CD4-positive, alpha-beta T cell (primary cell): Measurements from ENCODE around the gene HSPA4. TPM values are rescaled to one million over a fixed set of nuclear protein-coding genes. Genes with fewer than 3 reads are reported as not detected.

Experiments used
- ATAC-seq: fragments of 200-7000 bp; cut with Tn5 transposase; one replicate; pipeline ENCODE4 v1.10.0; 2022; ENCODE audit warnings: mild to moderate bottlenecking; ENCODE audit not compliant: poor library complexity
- CTCF ChIA-PET: fragments of 350-600 bp; sonication (Branson Sonifier 250); formaldehyde crosslinking; loops from one replicate; lab custom pipeline; 2021; ENCODE audit warnings: antibody characterized with exemption, inconsistent platforms; lab: Charles Lee
- POLR2A ChIA-PET: fragments of 350-600 bp; sonication (Branson Sonifier 250); formaldehyde crosslinking; loops from one replicate; lab custom pipeline; 2021; ENCODE audit warnings: antibody characterized with exemption, inconsistent platforms; lab: Charles Lee
- DNase-seq, 14 experiments: peaks; one replicate each; pipeline ENCODE4 v3.0.0-alpha.2; 2013 to 2020; ENCODE audit warnings: mixed read lengths in 2 of 14
- H3K27ac ChIP-seq, 2 donors: one replicate each; pipeline versions ENCODE4 v1.5.1 to v1.7.0; 2013; ENCODE audit warnings: low read length in 2 of 2, low read depth in 1 of 2, mild to moderate bottlenecking in 1 of 2
- H3K27me3 ChIP-seq, 2 experiments: 1 replicate in 1 of 2; 2 replicates in 1 of 2; pipeline versions ENCODE4 v1.6.1 to v1.7.0; 2013; ENCODE audit warnings: low read length in 2 of 2, control low read depth in 1 of 2, mild to moderate bottlenecking in 1 of 2, moderate library complexity in 1 of 2; ENCODE audit not compliant: insufficient read depth in 2 of 2, control insufficient read depth in 1 of 2
- H3K36me3 ChIP-seq: one replicate; pipeline ENCODE4 v1.6.1; 2013; ENCODE audit warnings: low read length, control low read depth; ENCODE audit not compliant: insufficient read depth
- H3K4me1 ChIP-seq: one replicate; pipeline ENCODE4 v1.6.1; 2013; ENCODE audit warnings: low read length, control low read depth; ENCODE audit not compliant: insufficient read depth
- H3K4me3 ChIP-seq: one replicate; pipeline ENCODE4 v1.5.1; 2013; ENCODE audit warnings: mild to moderate bottlenecking, low read length, moderate library complexity
- H3K9me3 ChIP-seq, 2 experiments: 1 replicate in 1 of 2; 2 replicates in 1 of 2; pipeline versions ENCODE4 v1.6.1 to v1.7.0; 2013; ENCODE audit warnings: low read length in 2 of 2, mild to moderate bottlenecking in 2 of 2, control low read depth in 1 of 2, moderate library complexity in 1 of 2; ENCODE audit not compliant: control insufficient read depth in 1 of 2, insufficient read depth in 1 of 2
- H3K27ac Mint-ChIP-seq: one replicate; pipeline ENCODE4 v1.8.0; 2020; ENCODE audit warnings: mixed read lengths
- H3K27me3 Mint-ChIP-seq: one replicate; pipeline ENCODE4 v1.8.0; 2021; ENCODE audit warnings: mixed read lengths
- H3K36me3 Mint-ChIP-seq: one replicate; pipeline ENCODE4 v1.8.0; 2021; ENCODE audit warnings: low read depth, mixed read lengths
- H3K4me1 Mint-ChIP-seq: one replicate; pipeline ENCODE4 v1.8.0; 2021; ENCODE audit warnings: low read depth, mixed read lengths
- H3K4me3 Mint-ChIP-seq: one replicate; pipeline ENCODE4 v1.8.0; 2020; ENCODE audit warnings: mild to moderate bottlenecking, mixed read lengths
- H3K9me3 Mint-ChIP-seq: one replicate; pipeline ENCODE4 v1.8.0; 2020; ENCODE audit warnings: mixed read lengths
- CTCF ChIP-seq: fragments of 200-600 bp; IDR thresholded peaks from one replicate; pipeline ENCODE4 v1.8.0; 2022; ENCODE audit warnings: antibody characterized with exemption, mild to moderate bottlenecking
- intact Hi-C, 2 experiments: fragments of 100-400 bp; cut with DNase I in 1 of 2; cut with micrococcal nuclease in 1 of 2; formaldehyde crosslinking; loops; one replicate each; pipeline versions ENCODE4 v1.15.1 to v1.9.0; 2023 to 2025; cut with DNase I, micrococcal nuclease
- total RNA-seq, 174 experiments: library from RNA in 2 of 174; stranded (reverse) in 2 of 174; gene quantifications; one replicate each; pipeline ENCODE4 v1.2.3 and lab custom pipeline; 2021 to 2026

HSPA4 gene
- total RNA-seq, 2 experiments from 2014 or later = 42.2 to 44.7 TPM

- POLR2A ChIA-PET = interaction anchor here (2.0 kb wide), 1 partner anchor 21 kb away, joined by 9 read pairs; the partner anchor contains the start of gene HSPA4
- intact Hi-C loops = no loop called here
- H3K4me1 ChIP-seq = peaks cover 6% of the 10 kb centered on the region
- H3K27me3 ChIP-seq = no peaks in the 10 kb centered on the region
- no peaks in the 10 kb centered on the region for H3K36me3 ChIP-seq
- peaks cover 11% of the 10 kb centered on the region for H3K36me3 Mint-ChIP-seq
- no peak overlapping the region for H3K4me3 ChIP-seq
- H3K4me1 Mint-ChIP-seq = peaks cover 16% of the 10 kb centered on the region
- H3K9me3 Mint-ChIP-seq = no peaks in the 10 kb centered on the region
- H3K27me3 Mint-ChIP-seq = peaks cover 19% of the 10 kb centered on the region
- DNase-seq (no peak), ATAC-seq (no peak)
- no peak overlapping the region for H3K27ac ChIP-seq
- H3K4me3 Mint-ChIP-seq = no peak overlapping the region
- H3K27ac Mint-ChIP-seq = no peak overlapping the region
- no peak for TF ChIP-seq CTCF
- no peaks in the 10 kb centered on the region for H3K9me3 ChIP-seq
- CTCF ChIA-PET = interaction anchor here (1.5 kb wide), 1 partner anchor 21 kb away, joined by 4 read pairs; the partner anchor contains the start of gene HSPA4
Measured at GRCh38 chr5:133030343-133031005, 21.3 kb upstream of the HSPA4 start.

GRCh38 chr5:133032852-133033742 is 18.7 kb upstream of the HSPA4 start:
- no peak for ATAC-seq

More at GRCh38 chr5:133032852-133033742, 18.7 kb upstream of the HSPA4 start:
- intact Hi-C loops = no loop called here
- Histone ChIP-seq H3K4me1 (peaks cover 4% of the 10 kb centered on the region), H3K36me3 (no peaks in the 10 kb centered on the region), H3K27me3 (peaks cover 0 to 3% of the 10 kb centered on the region in 2 experiments), H3K9me3 (no peaks in the 10 kb centered on the region), H3K27ac (no peak overlapping the region), H3K4me3 (no peak overlapping the region)
- Mint-ChIP-seq H3K4me3 (no peak overlapping the region), H3K27ac (no peak overlapping the region), H3K27me3 (peaks cover 23% of the 10 kb centered on the region), H3K9me3 (no peaks in the 10 kb centered on the region), H3K36me3 (no peaks in the 10 kb centered on the region), H3K4me1 (peaks cover 5% of the 10 kb centered on the region)
- POLR2A ChIA-PET = interaction anchor here (1.2 kb wide), 1 partner anchor 19 kb away, joined by 3 read pairs; the partner anchor contains the start of gene HSPA4
- CTCF ChIA-PET = no interaction called here
- peak in 3 of 14 experiments; percentile 21 to 30 (median 22) for DNase-seq
- TF ChIP-seq CTCF = no peak
